ENCODE results near the gene CEP83. TPM values are rescaled to one million over a fixed set of nuclear protein-coding genes. Genes with fewer than 3 reads are reported as not detected.

The CEP83 gene
- total and polyA plus RNA-seq, 2 donors from 2014 or later: 3.2 to 17.1 TPM

DNA sequence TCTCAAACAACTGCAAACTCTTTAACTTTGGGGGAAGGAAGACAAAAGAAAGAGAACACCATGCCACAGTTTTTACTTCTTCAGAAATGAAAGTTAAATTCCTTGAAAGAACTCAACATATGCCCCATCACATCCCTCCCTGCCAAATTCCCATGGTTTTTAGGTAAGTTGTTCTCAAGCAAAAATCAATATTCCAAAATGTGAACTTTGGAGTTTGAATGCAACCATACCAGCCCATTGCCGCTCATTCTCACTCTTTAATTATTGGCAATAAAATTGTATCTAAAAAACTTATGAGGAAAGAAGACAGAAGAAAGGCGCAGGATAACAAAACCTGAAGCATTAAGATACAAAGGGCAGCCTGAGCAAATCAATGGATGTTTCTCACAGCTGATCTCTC lies 31.8 kb upstream of the CEP83 start:
- no peaks in the 10 kb centered on the region for H3K4me1 ChIP-seq (ENCODE audit: control insufficient read depth in 2 of 3, insufficient read depth in 2 of 3, low read depth in 1 of 3, low read length in 3 of 3)
- FAIRE-seq (no peak), DNase-seq (no peak)
- H3K27me3 ChIP-seq (ENCODE audit: control insufficient read depth, insufficient read depth, low read length): no peaks in the 10 kb centered on the region
- H3K9ac ChIP-seq (ENCODE audit: low read length in 3 of 3): no peak overlapping the region
- no peaks in the 10 kb centered on the region for H3K36me3 ChIP-seq (ENCODE audit: control insufficient read depth in 2 of 3, insufficient read depth in 3 of 3, low read length in 3 of 3)
- no peak overlapping the region for H3K27ac ChIP-seq (ENCODE audit: low read depth in 2 of 2, low read length in 2 of 2)
- intact Hi-C loops (cut with DNase I): no loop called here
- TF ChIP-seq, protein P1, sequence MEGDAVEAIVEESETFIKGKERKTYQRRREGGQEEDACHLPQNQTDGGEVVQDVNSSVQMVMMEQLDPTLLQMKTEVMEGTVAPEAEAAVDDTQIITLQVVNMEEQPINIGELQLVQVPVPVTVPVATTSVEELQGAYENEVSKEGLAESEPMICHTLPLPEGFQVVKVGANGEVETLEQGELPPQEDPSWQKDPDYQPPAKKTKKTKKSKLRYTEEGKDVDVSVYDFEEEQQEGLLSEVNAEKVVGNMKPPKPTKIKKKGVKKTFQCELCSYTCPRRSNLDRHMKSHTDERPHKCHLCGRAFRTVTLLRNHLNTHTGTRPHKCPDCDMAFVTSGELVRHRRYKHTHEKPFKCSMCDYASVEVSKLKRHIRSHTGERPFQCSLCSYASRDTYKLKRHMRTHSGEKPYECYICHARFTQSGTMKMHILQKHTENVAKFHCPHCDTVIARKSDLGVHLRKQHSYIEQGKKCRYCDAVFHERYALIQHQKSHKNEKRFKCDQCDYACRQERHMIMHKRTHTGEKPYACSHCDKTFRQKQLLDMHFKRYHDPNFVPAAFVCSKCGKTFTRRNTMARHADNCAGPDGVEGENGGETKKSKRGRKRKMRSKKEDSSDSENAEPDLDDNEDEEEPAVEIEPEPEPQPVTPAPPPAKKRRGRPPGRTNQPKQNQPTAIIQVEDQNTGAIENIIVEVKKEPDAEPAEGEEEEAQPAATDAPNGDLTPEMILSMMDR (IDR thresholded peaks at IDR 0.05; ENCODE audit: borderline replicate concordance, extremely low read depth, insufficient read depth): no peak
- H3K9me3 ChIP-seq (ENCODE audit: control insufficient read depth in 2 of 3, insufficient read depth in 1 of 3, low read length in 3 of 3): no peaks in the 10 kb centered on the region
- no peak overlapping the region for H3K4me3 ChIP-seq (ENCODE audit: low read length in 3 of 3)

GRCh38 chr12:94488463-94488862 lies 28.8 kb upstream of the CEP83 start:
- no peak for FAIRE-seq

DNA sequence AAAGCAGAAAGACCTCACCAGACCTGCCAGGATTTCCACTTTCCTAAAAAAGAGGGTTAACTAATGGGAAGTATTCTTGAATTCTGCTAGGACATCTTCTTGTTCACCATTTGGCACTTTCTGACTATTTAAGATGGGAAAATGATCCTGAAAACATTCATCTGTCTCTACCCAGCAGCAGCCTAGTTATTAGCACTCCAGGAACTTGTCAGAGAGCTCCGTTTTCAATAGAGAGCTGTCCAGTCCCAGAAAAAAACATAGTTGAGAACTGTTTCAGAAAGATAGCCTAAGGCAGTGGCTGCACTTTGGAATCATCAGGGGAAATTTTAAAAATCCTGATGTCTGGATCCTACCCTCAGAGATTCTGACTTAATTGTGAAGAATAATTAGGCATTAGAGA lies 22.1 kb upstream of the CEP83 start:
- TF ChIP-seq, protein P1 (IDR thresholded peaks at IDR 0.05; ENCODE audit: borderline replicate concordance, extremely low read depth, insufficient read depth): no peak
- no peak overlapping the region for H3K4me3 ChIP-seq (ENCODE audit: low read length in 3 of 3)
- H3K36me3 ChIP-seq (ENCODE audit: control insufficient read depth in 2 of 3, insufficient read depth in 3 of 3, low read length in 3 of 3): no peaks in the 10 kb centered on the region
- H3K4me1 ChIP-seq (ENCODE audit: control insufficient read depth in 2 of 3, insufficient read depth in 2 of 3, low read depth in 1 of 3, low read length in 3 of 3): no peaks in the 10 kb centered on the region
- intact Hi-C loops (cut with DNase I): no loop called here
- FAIRE-seq (no peak), DNase-seq (no peak)
- no peak overlapping the region for H3K9ac ChIP-seq (ENCODE audit: low read length in 3 of 3)
- H3K27ac ChIP-seq (ENCODE audit: low read depth in 2 of 2, low read length in 2 of 2): no peak overlapping the region
- H3K9me3 ChIP-seq (ENCODE audit: control insufficient read depth in 2 of 3, insufficient read depth in 1 of 3, low read length in 3 of 3): no peaks in the 10 kb centered on the region
- no peaks in the 10 kb centered on the region for H3K27me3 ChIP-seq (ENCODE audit: control insufficient read depth, insufficient read depth, low read length)

More at GRCh38 chr12:94488463-94488862, 28.8 kb upstream of the CEP83 start:
- no peak overlapping the region for H3K27ac ChIP-seq (ENCODE audit: low read depth in 2 of 2, low read length in 2 of 2)
- H3K9ac ChIP-seq (ENCODE audit: low read length in 3 of 3): no peak overlapping the region
- no peaks in the 10 kb centered on the region for H3K9me3 ChIP-seq (ENCODE audit: control insufficient read depth in 2 of 3, insufficient read depth in 1 of 3, low read length in 3 of 3)
- H3K4me1 ChIP-seq (ENCODE audit: control insufficient read depth in 2 of 3, insufficient read depth in 2 of 3, low read depth in 1 of 3, low read length in 3 of 3): no peaks in the 10 kb centered on the region
- TF ChIP-seq, protein P1 (IDR thresholded peaks at IDR 0.05; ENCODE audit: borderline replicate concordance, extremely low read depth, insufficient read depth): no peak
- H3K27me3 ChIP-seq (ENCODE audit: control insufficient read depth, insufficient read depth, low read length): no peaks in the 10 kb centered on the region
- no peak overlapping the region for H3K4me3 ChIP-seq (ENCODE audit: low read length in 3 of 3)
- DNase-seq: peak in 1 of 5 donors; percentile 10
- no peaks in the 10 kb centered on the region for H3K36me3 ChIP-seq (ENCODE audit: control insufficient read depth in 2 of 3, insufficient read depth in 3 of 3, low read length in 3 of 3)
- intact Hi-C loops (cut with DNase I): no loop called here

GRCh38 chr12:94469522-94469921 lies 9.9 kb upstream of the CEP83 start:
- FAIRE-seq: no peak
- TF ChIP-seq, protein P1 (IDR thresholded peaks at IDR 0.05; ENCODE audit: borderline replicate concordance, extremely low read depth, insufficient read depth): no peak

More at GRCh38 chr12:94469522-94469921, 9.9 kb upstream of the CEP83 start:
- no peak for DNase-seq
- Histone ChIP-seq H3K36me3 (ENCODE audit: control insufficient read depth in 2 of 3, insufficient read depth in 3 of 3, low read length in 3 of 3) (no peaks in the 10 kb centered on the region), H3K27me3 (ENCODE audit: control insufficient read depth, insufficient read depth, low read length) (no peaks in the 10 kb centered on the region), H3K9ac (ENCODE audit: low read length in 3 of 3) (no peak overlapping the region), H3K27ac (ENCODE audit: low read depth in 2 of 2, low read length in 2 of 2) (no peak overlapping the region), H3K4me3 (ENCODE audit: low read length in 3 of 3) (no peak overlapping the region), H3K4me1 (ENCODE audit: control insufficient read depth in 2 of 3, insufficient read depth in 2 of 3, low read depth in 1 of 3, low read length in 3 of 3) (no peaks in the 10 kb centered on the region), H3K9me3 (ENCODE audit: control insufficient read depth in 2 of 3, insufficient read depth in 1 of 3, low read length in 3 of 3) (no peaks in the 10 kb centered on the region)
- intact Hi-C loops (cut with DNase I): no loop called here

Measured in kidney (tissue), 14 donors.